K562 (cell line): Measurements from ENCODE around the gene TMEM203. TPM values are rescaled to one million over a fixed set of nuclear protein-coding genes. Genes with fewer than 3 reads are reported as not detected.

Experiments
- KLF6 ChIP-seq: fragments of 250-450 bp; sonication (Bioruptor Pico); IDR thresholded peaks from 2 replicates; pipeline ENCODE4 v1.4.0; 2020; ENCODE audit warnings: mild to moderate bottlenecking, moderate library complexity, borderline replicate concordance
- SMC3 ChIP-seq: conservative IDR thresholded peaks from 2 replicates; pipeline ENCODE4 v1.6.1; 2011; ENCODE audit warnings: low read depth, low read length, improper control_type of control experiment; ENCODE audit not compliant: insufficient read depth
- ZNF134 ChIP-seq: fragments of 250-450 bp; sonication (Bioruptor Pico); conservative IDR thresholded peaks from 2 replicates; pipeline ENCODE4 v1.4.0; 2020
- polyA plus RNA-seq, 8 experiments: library from polyadenylated mRNA; depleted of rRNA in 4 of 8; stranded (reverse) in 5 of 8; unstranded in 3 of 8; fragments of >200 nt; fragmentation: Nextera tagmentation in 2 of 8; fragmentation: Illumina TruSeq in 1 of 8; extraction: Ambion mirVana in 2 of 8; extraction: Trizol in 1 of 8; gene quantifications; 2 replicates each; pipeline versions ENCODE4 v1.2.1 to v1.2.3, GENCODE V29; 2011 to 2014; ENCODE audit warnings: inconsistent platforms in 1 of 8, missing spikeins in 1 of 8
- total RNA-seq, 7 experiments: library from RNA; depleted of rRNA in 6 of 7; stranded (reverse); fragments of >200 nt in 6 of 7; fragmentation: Illumina TruSeq in 2 of 7; extraction: Trizol in 2 of 7; gene quantifications; 2 replicates each; pipeline versions ENCODE4 v1.2.1 to v1.2.3, GENCODE V29; 2011 to 2021; ENCODE audit warnings: low replicate concordance in 1 of 7
- TF ChIP-seq, protein P1 (sequence below), 2 experiments: fragments of 450-650 bp; IDR thresholded peaks; 2 replicates each; pipeline ENCODE4 v1.6.1; 2016; ENCODE audit warnings: mild to moderate bottlenecking in 2 of 2, borderline replicate concordance in 1 of 2, low read depth in 1 of 2, moderate library complexity in 1 of 2
- TF ChIP-seq, protein P2 (sequence below): fragments of 450-650 bp; IDR thresholded peaks from 2 replicates; pipeline ENCODE4 v1.6.1; 2016; ENCODE audit warnings: low read depth
- TF ChIP-seq, protein P3 (sequence below): fragments of 250-450 bp; sonication (Bioruptor Pico); IDR thresholded peaks from 2 replicates; pipeline ENCODE4 v1.5.0; 2021; ENCODE audit warnings: mild to moderate bottlenecking, borderline replicate concordance

The TMEM203 gene
- total and polyA plus RNA-seq, 9 of the 15 experiments (the other 6 are each of a cell fraction or from before 2014, with no cell fraction given): 8.8 to 59.5 (median 37.6) TPM

DNA sequence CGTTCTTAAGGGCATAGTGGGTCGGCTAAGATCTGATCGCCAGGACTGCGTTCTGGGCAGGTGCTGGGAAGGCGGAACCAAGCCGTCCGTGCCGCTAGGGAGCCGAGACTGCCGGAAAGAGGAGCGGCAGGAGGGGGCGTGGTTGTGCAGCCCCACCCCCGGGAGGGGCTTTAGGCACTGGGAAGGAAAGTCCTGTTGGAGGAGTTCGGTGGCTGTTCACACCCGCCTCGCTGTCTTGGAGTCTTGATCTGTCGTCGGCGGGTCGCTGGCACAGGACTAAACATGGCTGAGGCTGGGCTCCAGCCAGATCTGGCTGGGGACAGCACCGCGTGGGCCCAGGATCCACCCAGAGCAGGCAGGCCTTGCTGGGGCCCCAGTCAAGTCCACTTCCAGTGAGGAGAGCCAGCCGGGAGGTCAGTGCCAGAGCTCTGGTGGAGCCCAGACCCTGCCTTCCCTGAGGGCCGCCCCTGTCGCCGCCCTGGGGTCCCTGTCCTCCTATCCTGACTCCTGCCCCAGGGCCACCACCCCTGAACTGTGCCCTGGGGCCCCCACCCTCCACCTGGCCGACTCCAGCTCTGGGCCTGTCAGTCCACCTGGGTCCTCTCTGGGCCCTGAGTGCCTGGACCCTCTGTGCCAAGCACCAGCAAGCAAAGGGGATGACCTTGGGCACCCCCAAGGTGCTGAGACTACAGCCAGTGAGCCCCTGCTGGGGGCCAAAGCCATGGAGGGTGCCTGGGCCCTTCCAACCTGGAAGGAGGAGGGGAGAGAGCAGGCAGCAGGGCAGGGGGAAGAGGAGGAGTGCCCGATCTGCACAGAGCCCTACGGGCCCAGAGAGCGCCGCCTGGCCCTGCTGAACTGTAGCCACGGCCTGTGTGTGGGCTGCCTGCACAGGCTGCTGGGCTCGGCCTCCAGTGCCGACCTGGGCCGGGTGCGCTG, 12.1 kb upstream of the TMEM203 start (continued):
- TF ChIP-seq, protein P1, sequence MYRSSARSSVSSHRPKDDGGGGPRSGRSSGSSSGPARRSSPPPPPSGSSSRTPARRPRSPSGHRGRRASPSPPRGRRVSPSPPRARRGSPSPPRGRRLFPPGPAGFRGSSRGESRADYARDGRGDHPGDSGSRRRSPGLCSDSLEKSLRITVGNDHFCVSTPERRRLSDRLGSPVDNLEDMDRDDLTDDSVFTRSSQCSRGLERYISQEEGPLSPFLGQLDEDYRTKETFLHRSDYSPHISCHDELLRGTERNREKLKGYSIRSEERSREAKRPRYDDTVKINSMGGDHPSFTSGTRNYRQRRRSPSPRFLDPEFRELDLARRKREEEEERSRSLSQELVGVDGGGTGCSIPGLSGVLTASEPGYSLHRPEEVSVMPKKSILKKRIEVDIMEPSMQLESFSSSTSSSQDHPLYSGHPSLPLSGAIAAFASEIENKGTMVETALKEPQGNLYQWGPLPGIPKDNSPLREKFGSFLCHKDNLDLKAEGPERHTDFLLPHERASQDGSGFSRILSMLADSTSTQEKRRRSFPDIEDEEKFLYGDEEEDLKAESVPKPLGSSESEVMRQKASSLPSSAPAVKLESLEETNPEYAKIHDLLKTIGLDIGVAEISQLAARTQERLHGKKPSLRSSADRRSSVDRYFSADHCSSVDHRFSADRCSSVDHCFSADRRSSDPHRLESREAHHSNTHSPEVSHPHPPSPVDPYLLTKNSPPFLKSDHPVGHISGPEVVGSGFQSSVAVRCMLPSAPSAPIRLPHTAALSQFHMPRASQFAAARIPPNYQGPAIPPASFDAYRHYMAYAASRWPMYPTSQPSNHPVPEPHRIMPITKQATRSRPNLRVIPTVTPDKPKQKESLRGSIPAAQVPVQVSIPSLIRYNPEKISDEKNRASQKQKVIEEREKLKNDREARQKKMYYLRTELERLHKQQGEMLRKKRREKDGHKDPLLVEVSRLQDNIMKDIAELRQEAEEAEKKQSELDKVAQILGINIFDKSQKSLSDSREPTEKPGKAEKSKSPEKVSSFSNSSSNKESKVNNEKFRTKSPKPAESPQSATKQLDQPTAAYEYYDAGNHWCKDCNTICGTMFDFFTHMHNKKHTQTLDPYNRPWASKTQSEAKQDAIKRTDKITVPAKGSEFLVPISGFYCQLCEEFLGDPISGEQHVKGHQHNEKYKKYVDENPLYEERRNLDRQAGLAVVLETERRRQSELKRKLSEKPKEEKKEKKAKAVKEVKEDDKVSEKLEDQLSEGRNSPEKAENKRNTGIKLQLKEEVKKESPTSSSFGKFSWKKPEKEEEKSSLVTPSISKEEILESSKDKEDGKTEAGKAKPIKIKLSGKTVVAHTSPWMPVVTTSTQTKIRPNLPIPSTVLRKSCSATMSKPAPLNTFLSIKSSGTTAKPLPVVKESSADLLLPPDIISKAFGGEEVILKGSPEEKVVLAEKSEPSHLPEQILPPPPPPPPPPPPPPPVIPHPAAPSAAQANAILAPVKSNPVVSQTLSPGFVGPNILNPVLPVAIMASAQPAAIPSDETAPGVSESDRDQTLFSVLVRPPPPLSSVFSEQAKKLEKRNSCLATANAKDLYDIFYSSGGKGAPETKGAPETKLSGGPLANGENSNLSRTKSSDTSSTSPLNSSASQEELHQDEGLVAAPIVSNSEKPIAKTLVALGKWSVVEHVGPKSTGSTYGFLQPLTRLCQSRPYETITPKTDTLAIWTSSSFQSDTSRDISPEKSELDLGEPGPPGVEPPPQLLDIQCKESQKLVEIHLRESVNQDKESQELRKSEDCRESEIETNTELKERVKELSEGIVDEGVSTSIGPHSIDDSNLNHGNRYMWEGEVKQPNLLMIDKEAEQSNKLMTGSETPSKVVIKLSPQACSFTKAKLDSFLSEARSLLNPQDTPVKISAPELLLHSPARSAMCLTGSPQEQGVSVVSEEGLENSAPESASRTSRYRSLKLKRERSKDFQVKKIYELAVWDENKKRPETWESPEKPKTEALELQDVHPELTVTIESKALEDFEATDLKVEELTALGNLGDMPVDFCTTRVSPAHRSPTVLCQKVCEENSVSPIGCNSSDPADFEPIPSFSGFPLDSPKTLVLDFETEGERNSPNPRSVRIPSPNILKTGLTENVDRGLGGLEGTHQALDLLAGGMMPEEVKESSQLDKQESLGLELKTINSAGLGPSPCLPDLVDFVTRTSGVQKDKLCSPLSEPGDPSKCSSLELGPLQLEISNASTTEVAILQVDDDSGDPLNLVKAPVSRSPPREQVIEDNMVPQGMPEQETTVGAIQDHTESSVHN (IDR thresholded peaks at IDR 0.05; ENCODE audit: borderline replicate concordance in 1 of 2, low read depth in 1 of 2): no peak
- TF ChIP-seq ZNF134 (CRISPR knock-in tag): no peak
- TF ChIP-seq, protein P2, sequence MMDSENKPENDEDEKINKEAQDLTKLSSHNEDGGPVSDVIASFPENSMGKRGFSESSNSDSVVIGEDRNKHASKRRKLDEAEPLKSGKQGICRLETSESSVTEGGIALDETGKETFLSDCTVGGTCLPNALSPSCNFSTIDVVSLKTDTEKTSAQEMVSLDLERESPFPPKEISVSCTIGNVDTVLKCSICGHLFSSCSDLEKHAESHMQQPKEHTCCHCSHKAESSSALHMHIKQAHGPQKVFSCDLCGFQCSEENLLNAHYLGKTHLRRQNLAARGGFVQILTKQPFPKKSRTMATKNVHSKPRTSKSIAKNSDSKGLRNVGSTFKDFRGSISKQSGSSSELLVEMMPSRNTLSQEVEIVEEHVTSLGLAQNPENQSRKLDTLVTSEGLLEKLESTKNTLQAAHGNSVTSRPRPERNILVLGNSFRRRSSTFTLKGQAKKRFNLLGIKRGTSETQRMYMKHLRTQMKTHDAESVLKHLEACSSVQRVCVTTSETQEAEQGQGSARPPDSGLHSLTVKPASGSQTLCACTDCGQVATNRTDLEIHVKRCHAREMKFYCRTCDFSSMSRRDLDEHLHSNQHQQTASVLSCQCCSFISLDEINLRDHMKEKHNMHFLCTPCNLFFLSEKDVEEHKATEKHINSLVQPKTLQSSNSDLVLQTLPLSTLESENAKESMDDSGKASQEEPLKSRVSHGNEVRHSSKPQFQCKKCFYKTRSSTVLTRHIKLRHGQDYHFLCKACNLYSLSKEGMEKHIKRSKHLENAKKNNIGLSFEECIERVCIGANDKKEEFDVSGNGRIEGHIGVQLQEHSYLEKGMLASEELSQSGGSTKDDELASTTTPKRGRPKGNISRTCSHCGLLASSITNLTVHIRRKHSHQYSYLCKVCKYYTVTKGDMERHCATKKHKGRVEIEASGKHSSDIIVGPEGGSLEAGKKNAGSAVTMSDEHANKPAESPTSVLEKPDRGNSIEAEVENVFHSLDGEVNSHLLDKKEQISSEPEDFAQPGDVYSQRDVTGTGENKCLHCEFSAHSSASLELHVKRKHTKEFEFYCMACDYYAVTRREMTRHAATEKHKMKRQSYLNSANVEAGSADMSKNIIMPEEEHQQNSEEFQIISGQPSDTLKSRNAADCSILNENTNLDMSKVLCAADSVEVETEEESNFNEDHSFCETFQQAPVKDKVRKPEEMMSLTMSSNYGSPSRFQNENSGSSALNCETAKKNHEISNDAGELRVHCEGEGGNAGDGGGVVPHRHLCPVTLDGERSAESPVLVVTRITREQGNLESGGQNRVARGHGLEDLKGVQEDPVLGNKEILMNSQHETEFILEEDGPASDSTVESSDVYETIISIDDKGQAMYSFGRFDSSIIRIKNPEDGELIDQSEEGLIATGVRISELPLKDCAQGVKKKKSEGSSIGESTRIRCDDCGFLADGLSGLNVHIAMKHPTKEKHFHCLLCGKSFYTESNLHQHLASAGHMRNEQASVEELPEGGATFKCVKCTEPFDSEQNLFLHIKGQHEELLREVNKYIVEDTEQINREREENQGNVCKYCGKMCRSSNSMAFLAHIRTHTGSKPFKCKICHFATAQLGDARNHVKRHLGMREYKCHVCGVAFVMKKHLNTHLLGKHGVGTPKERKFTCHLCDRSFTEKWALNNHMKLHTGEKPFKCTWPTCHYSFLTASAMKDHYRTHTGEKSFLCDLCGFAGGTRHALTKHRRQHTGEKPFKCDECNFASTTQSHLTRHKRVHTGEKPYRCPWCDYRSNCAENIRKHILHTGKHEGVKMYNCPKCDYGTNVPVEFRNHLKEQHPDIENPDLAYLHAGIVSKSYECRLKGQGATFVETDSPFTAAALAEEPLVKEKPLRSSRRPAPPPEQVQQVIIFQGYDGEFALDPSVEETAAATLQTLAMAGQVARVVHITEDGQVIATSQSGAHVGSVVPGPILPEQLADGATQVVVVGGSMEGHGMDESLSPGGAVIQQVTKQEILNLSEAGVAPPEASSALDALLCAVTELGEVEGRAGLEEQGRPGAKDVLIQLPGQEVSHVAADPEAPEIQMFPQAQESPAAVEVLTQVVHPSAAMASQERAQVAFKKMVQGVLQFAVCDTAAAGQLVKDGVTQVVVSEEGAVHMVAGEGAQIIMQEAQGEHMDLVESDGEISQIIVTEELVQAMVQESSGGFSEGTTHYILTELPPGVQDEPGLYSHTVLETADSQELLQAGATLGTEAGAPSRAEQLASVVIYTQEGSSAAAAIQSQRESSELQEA: no peak
- TF ChIP-seq, protein P3, sequence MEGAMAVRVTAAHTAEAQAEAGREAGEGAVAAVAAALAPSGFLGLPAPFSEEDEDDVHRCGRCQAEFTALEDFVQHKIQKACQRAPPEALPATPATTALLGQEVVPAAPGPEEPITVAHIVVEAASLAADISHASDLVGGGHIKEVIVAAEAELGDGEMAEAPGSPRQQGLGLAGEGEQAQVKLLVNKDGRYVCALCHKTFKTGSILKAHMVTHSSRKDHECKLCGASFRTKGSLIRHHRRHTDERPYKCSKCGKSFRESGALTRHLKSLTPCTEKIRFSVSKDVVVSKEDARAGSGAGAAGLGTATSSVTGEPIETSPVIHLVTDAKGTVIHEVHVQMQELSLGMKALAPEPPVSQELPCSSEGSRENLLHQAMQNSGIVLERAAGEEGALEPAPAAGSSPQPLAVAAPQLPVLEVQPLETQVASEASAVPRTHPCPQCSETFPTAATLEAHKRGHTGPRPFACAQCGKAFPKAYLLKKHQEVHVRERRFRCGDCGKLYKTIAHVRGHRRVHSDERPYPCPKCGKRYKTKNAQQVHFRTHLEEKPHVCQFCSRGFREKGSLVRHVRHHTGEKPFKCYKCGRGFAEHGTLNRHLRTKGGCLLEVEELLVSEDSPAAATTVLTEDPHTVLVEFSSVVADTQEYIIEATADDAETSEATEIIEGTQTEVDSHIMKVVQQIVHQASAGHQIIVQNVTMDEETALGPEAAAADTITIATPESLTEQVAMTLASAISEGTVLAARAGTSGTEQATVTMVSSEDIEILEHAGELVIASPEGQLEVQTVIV (CRISPR knock-in tag): no peak
- TF ChIP-seq SMC3: no peak
- TF ChIP-seq KLF6: no peak
